ENCODE measurements around the gene RPS6KA6.
A peak's percentile ranks its signal among the peaks of the same experiment; 100 is the strongest.

RPS6KA6 gene

GRCh38 chrX:84144281-84144680, 43.7 kb downstream of the RPS6KA6 start:
- Histone ChIP-seq H2AK5ac (ENCODE audit: low read length) (no peak overlapping the region), H2AFZ (ENCODE audit: insufficient read depth, low read length, poor library complexity) (no peak overlapping the region), H2BK5ac (ENCODE audit: low read depth, low read length, poor library complexity) (no peak overlapping the region), H3K4me3 (ENCODE audit: low read depth, low read length) (no peak overlapping the region), H3K4ac (ENCODE audit: low read depth, low read length) (no peak overlapping the region), H3K4me1 (ENCODE audit: control insufficient read depth in 1 of 2, insufficient read depth in 2 of 2, low read length in 2 of 2) (no peaks in the 10 kb centered on the region), H3K27ac (ENCODE audit: low read depth, low read length) (no peak overlapping the region), H3K27me3 (ENCODE audit: insufficient read depth, low read length) (no peaks in the 10 kb centered on the region), H4K12ac (ENCODE audit: low read depth, low read length) (no peak overlapping the region), H4K8ac (ENCODE audit: low read depth, low read length) (no peak overlapping the region), H4K91ac (ENCODE audit: low read depth, low read length) (no peak overlapping the region), H2BK12ac (ENCODE audit: low read length) (no peak overlapping the region), H3K36me3 (ENCODE audit: control insufficient read depth in 1 of 2, insufficient read depth in 2 of 2, low read length in 2 of 2) (no peaks in the 10 kb centered on the region), H3K9me3 (ENCODE audit: insufficient read depth, low read depth, low read length) (no peaks in the 10 kb centered on the region), H2BK120ac (ENCODE audit: insufficient read depth, low read length, poor library complexity) (no peak overlapping the region), H3K23ac (ENCODE audit: low read length) (no peak overlapping the region), H3K4me2 (ENCODE audit: low read length) (no peak overlapping the region), H3K79me2 (ENCODE audit: control insufficient read depth, insufficient read depth, low read length, poor library complexity) (no peaks in the 10 kb centered on the region), H3K79me1 (ENCODE audit: low read length) (no peaks in the 10 kb centered on the region), H3K18ac (ENCODE audit: low read length) (no peak overlapping the region), H3K9ac (ENCODE audit: low read length) (no peak overlapping the region), H3K14ac (ENCODE audit: low read length) (no peak overlapping the region)
- DNase-seq, result no peak
- WGBS (ENCODE audit: extremely low coverage, insufficient coverage, insufficient read length), result no CpG with 5 or more reads among the region's 1 CpG

- Histone ChIP-seq H3K4ac (ENCODE audit: low read depth, low read length) (no peak overlapping the region), H2BK12ac (ENCODE audit: low read length) (no peak overlapping the region), H3K4me1 (ENCODE audit: control insufficient read depth in 1 of 2, insufficient read depth in 2 of 2, low read length in 2 of 2) (no peaks in the 10 kb centered on the region), H3K23ac (ENCODE audit: low read length) (no peak overlapping the region), H4K8ac (ENCODE audit: low read depth, low read length) (no peak overlapping the region), H3K79me2 (ENCODE audit: control insufficient read depth, insufficient read depth, low read length, poor library complexity) (no peaks in the 10 kb centered on the region), H3K9me3 (ENCODE audit: insufficient read depth, low read depth, low read length) (no peaks in the 10 kb centered on the region), H2BK5ac (ENCODE audit: low read depth, low read length, poor library complexity) (no peak overlapping the region), H2AFZ (ENCODE audit: insufficient read depth, low read length, poor library complexity) (no peak overlapping the region), H3K4me3 (ENCODE audit: low read depth, low read length) (no peak overlapping the region), H2BK120ac (ENCODE audit: insufficient read depth, low read length, poor library complexity) (no peak overlapping the region), H3K18ac (ENCODE audit: low read length) (no peak overlapping the region), H2AK5ac (ENCODE audit: low read length) (no peak overlapping the region), H3K27me3 (ENCODE audit: insufficient read depth, low read length) (no peaks in the 10 kb centered on the region), H4K91ac (ENCODE audit: low read depth, low read length) (no peak overlapping the region), H3K14ac (ENCODE audit: low read length) (no peak overlapping the region), H3K27ac (ENCODE audit: low read depth, low read length) (no peak overlapping the region), H3K79me1 (ENCODE audit: low read length) (no peaks in the 10 kb centered on the region), H3K4me2 (ENCODE audit: low read length) (no peak overlapping the region), H4K12ac (ENCODE audit: low read depth, low read length) (no peak overlapping the region), H3K9ac (ENCODE audit: low read length) (no peak overlapping the region), H3K36me3 (ENCODE audit: control insufficient read depth in 1 of 2, insufficient read depth in 2 of 2, low read length in 2 of 2) (no peaks in the 10 kb centered on the region)
- DNase-seq, result peak in 1 of 2 donors; percentile 31
- WGBS (ENCODE audit: extremely low coverage, insufficient coverage, insufficient read length), result no CpG with 5 or more reads among the region's 2 CpGs
Observed at GRCh38 chrX:84133023-84133422, 55.0 kb downstream of the RPS6KA6 start.

GRCh38 chrX:84123585-84123984, 64.4 kb downstream of the RPS6KA6 start:
- Histone ChIP-seq H3K18ac (ENCODE audit: low read length) (no peak overlapping the region), H3K4me2 (ENCODE audit: low read length) (no peak overlapping the region), H4K91ac (ENCODE audit: low read depth, low read length) (no peak overlapping the region), H3K27ac (ENCODE audit: low read depth, low read length) (peak overlapping the region; percentile 52), H2BK12ac (ENCODE audit: low read length) (no peak overlapping the region), H3K79me1 (ENCODE audit: low read length) (no peaks in the 10 kb centered on the region), H3K36me3 (ENCODE audit: control insufficient read depth in 1 of 2, insufficient read depth in 2 of 2, low read length in 2 of 2) (no peaks in the 10 kb centered on the region), H4K8ac (ENCODE audit: low read depth, low read length) (no peak overlapping the region), H3K4me3 (ENCODE audit: low read depth, low read length) (no peak overlapping the region), H4K12ac (ENCODE audit: low read depth, low read length) (no peak overlapping the region), H3K79me2 (ENCODE audit: control insufficient read depth, insufficient read depth, low read length, poor library complexity) (no peaks in the 10 kb centered on the region), H3K27me3 (ENCODE audit: insufficient read depth, low read length) (no peaks in the 10 kb centered on the region), H2AK5ac (ENCODE audit: low read length) (no peak overlapping the region), H3K14ac (ENCODE audit: low read length) (no peak overlapping the region), H2BK5ac (ENCODE audit: low read depth, low read length, poor library complexity) (no peak overlapping the region), H3K23ac (ENCODE audit: low read length) (no peak overlapping the region), H2AFZ (ENCODE audit: insufficient read depth, low read length, poor library complexity) (no peak overlapping the region), H3K4me1 (ENCODE audit: control insufficient read depth in 1 of 2, insufficient read depth in 2 of 2, low read length in 2 of 2) (peaks cover 0 to 5% of the 10 kb centered on the region in 2 experiments), H3K4ac (ENCODE audit: low read depth, low read length) (no peak overlapping the region), H3K9ac (ENCODE audit: low read length) (no peak overlapping the region), H2BK120ac (ENCODE audit: insufficient read depth, low read length, poor library complexity) (no peak overlapping the region), H3K9me3 (ENCODE audit: insufficient read depth, low read depth, low read length) (no peaks in the 10 kb centered on the region)
- no CpG with 5 or more reads among the region's 4 CpGs for WGBS (ENCODE audit: extremely low coverage, insufficient coverage, insufficient read length)
- DNase-seq, result peak; percentile 33 to 45

GRCh38 chrX:84118769-84119168, 69.2 kb downstream of the RPS6KA6 start:
- Histone ChIP-seq H4K12ac (ENCODE audit: low read depth, low read length) (no peak overlapping the region), H3K4ac (ENCODE audit: low read depth, low read length) (no peak overlapping the region), H4K91ac (ENCODE audit: low read depth, low read length) (no peak overlapping the region), H2AFZ (ENCODE audit: insufficient read depth, low read length, poor library complexity) (no peak overlapping the region), H2BK120ac (ENCODE audit: insufficient read depth, low read length, poor library complexity) (no peak overlapping the region), H3K4me3 (ENCODE audit: low read depth, low read length) (no peak overlapping the region), H3K27ac (ENCODE audit: low read depth, low read length) (no peak overlapping the region), H3K18ac (ENCODE audit: low read length) (no peak overlapping the region), H2AK5ac (ENCODE audit: low read length) (no peak overlapping the region), H3K9me3 (ENCODE audit: insufficient read depth, low read depth, low read length) (no peaks in the 10 kb centered on the region), H3K14ac (ENCODE audit: low read length) (no peak overlapping the region), H4K8ac (ENCODE audit: low read depth, low read length) (no peak overlapping the region), H3K23ac (ENCODE audit: low read length) (no peak overlapping the region), H2BK5ac (ENCODE audit: low read depth, low read length, poor library complexity) (no peak overlapping the region), H3K79me2 (ENCODE audit: control insufficient read depth, insufficient read depth, low read length, poor library complexity) (no peaks in the 10 kb centered on the region), H3K4me2 (ENCODE audit: low read length) (no peak overlapping the region), H3K36me3 (ENCODE audit: control insufficient read depth in 1 of 2, insufficient read depth in 2 of 2, low read length in 2 of 2) (peaks cover 0 to 3% of the 10 kb centered on the region in 2 experiments), H3K79me1 (ENCODE audit: low read length) (no peaks in the 10 kb centered on the region), H3K4me1 (ENCODE audit: control insufficient read depth in 1 of 2, insufficient read depth in 2 of 2, low read length in 2 of 2) (peaks cover 0 to 5% of the 10 kb centered on the region in 2 experiments), H2BK12ac (ENCODE audit: low read length) (no peak overlapping the region), H3K27me3 (ENCODE audit: insufficient read depth, low read length) (no peaks in the 10 kb centered on the region), H3K9ac (ENCODE audit: low read length) (no peak overlapping the region)
- DNase-seq, result peak in 1 of 2 donors; percentile 70
